WTC11 (cell line): ENCODE data around the gene ANKRD11. TPM values are rescaled to one million over a fixed set of nuclear protein-coding genes. Genes with fewer than 3 reads are reported as not detected.

Source experiments
- ATAC-seq: fragments of 200-7000 bp; cut with Tn5 transposase; 2 replicates; pipeline ENCODE4 v1.10.0; 2021; ENCODE audit warnings: mild to moderate bottlenecking, moderate library complexity
- CTCF ChIA-PET: fragments of 300-600 bp; sonication (Branson Sonifier 250); formaldehyde crosslinking; loops from one replicate; lab custom pipeline; 2021; ENCODE audit warnings: antibody characterized with exemption; lab: Charles Lee
- POLR2A ChIA-PET: fragments of 350-600 bp; sonication (Branson Sonifier 250); formaldehyde crosslinking; loops from one replicate; lab custom pipeline; 2021; ENCODE audit warnings: antibody characterized with exemption; lab: Charles Lee
- DNase-seq: peaks from one replicate; pipeline ENCODE4 v3.0.0; 2021; ENCODE audit warnings: low spot score
- H3K27ac Mint-ChIP-seq: 2 replicates; pipeline ENCODE4 v1.8.0; 2021; ENCODE audit warnings: mixed read lengths
- H3K27me3 Mint-ChIP-seq: 2 replicates; pipeline ENCODE4 v1.8.0; 2021; ENCODE audit warnings: low read depth, mild to moderate bottlenecking, moderate library complexity, mixed read lengths
- H3K36me3 Mint-ChIP-seq: 2 replicates; pipeline ENCODE4 v1.8.0; 2021; ENCODE audit warnings: mixed read lengths
- H3K4me1 Mint-ChIP-seq: 2 replicates; pipeline ENCODE4 v1.8.0; 2022; ENCODE audit warnings: mixed read lengths
- H3K4me3 Mint-ChIP-seq: 2 replicates; pipeline ENCODE4 v1.8.0; 2021; ENCODE audit warnings: mild to moderate bottlenecking, moderate library complexity, mixed read lengths
- H3K9me3 Mint-ChIP-seq: 2 replicates; pipeline ENCODE4 v1.8.0; 2021; ENCODE audit warnings: mixed read lengths
- CBFB ChIP-seq: sonication (generic); formaldehyde crosslinking; IDR thresholded peaks from 2 replicates; pipeline ENCODE4 v1.8.1; 2022; ENCODE audit warnings: mild to moderate bottlenecking, low read depth, missing genetic modification reagents
- FOXJ3 ChIP-seq: sonication (generic); formaldehyde crosslinking; IDR thresholded peaks from 2 replicates; pipeline ENCODE4 v1.9.0; 2021; ENCODE audit warnings: missing genetic modification reagents, mild to moderate bottlenecking, borderline replicate concordance
- GTF2I ChIP-seq: fragments of 250-450 bp; sonication (Bioruptor Pico); conservative IDR thresholded peaks from 2 replicates; pipeline ENCODE4 v1.4.0; 2021; ENCODE audit warnings: mild to moderate bottlenecking
- HMGA2 ChIP-seq: fragments of 250-450 bp; sonication (Bioruptor Pico); IDR thresholded peaks from 2 replicates; pipeline ENCODE4 v1.4.0; 2021; ENCODE audit warnings: mild to moderate bottlenecking, moderate library complexity
- IRF2 ChIP-seq: sonication (generic); formaldehyde crosslinking; IDR thresholded peaks from 2 replicates; pipeline ENCODE4 v1.8.0; 2022; ENCODE audit warnings: low read depth, missing genetic modification reagents, borderline replicate concordance
- JUN ChIP-seq: sonication (generic); formaldehyde crosslinking; IDR thresholded peaks from 2 replicates; pipeline ENCODE4 v1.8.0; 2023; ENCODE audit warnings: mild to moderate bottlenecking, missing genetic modification reagents
- NFATC4 ChIP-seq: fragments of 250-450 bp; sonication (Bioruptor Pico); IDR thresholded peaks from 2 replicates; pipeline ENCODE4 v1.9.0; 2021; ENCODE audit warnings: mild to moderate bottlenecking
- NR1H2 ChIP-seq: sonication (generic); formaldehyde crosslinking; IDR thresholded peaks from 2 replicates; pipeline ENCODE4 v1.9.0; 2021; ENCODE audit warnings: mild to moderate bottlenecking, moderate library complexity, missing genetic modification reagents
- NR2C2 ChIP-seq: sonication (generic); formaldehyde crosslinking; IDR thresholded peaks from 2 replicates; pipeline ENCODE4 v1.8.0; 2022; ENCODE audit warnings: mild to moderate bottlenecking, missing genetic modification reagents
- OVOL2 ChIP-seq: fragments of 250-450 bp; sonication (Bioruptor Pico); IDR thresholded peaks from 2 replicates; pipeline ENCODE4 v1.9.0; 2021; ENCODE audit warnings: mild to moderate bottlenecking, borderline replicate concordance
- PRRX2 ChIP-seq: fragments of 250-450 bp; sonication (Bioruptor Pico); IDR thresholded peaks from 2 replicates; pipeline ENCODE4 v1.8.0; 2021; ENCODE audit warnings: mild to moderate bottlenecking
- TP53 ChIP-seq: sonication (generic); formaldehyde crosslinking; IDR thresholded peaks from 2 replicates; pipeline ENCODE4 v1.8.1; 2023; ENCODE audit warnings: mild to moderate bottlenecking, missing genetic modification reagents
- ZNF138 ChIP-seq: sonication (generic); formaldehyde crosslinking; conservative IDR thresholded peaks from 2 replicates; pipeline ENCODE4 v1.8.1; 2022; ENCODE audit warnings: mild to moderate bottlenecking, moderate library complexity, missing genetic modification reagents
- ZNF219 ChIP-seq: sonication (generic); formaldehyde crosslinking; IDR thresholded peaks from 2 replicates; pipeline ENCODE4 v1.8.0; 2023; ENCODE audit warnings: missing genetic modification reagents, mild to moderate bottlenecking, borderline replicate concordance
- ZNF671 ChIP-seq: fragments of 250-450 bp; sonication (Bioruptor Pico); IDR thresholded peaks from 2 replicates; pipeline ENCODE4 v1.8.0; 2021; ENCODE audit warnings: mild to moderate bottlenecking
- total RNA-seq: library from RNA; stranded (reverse); gene quantifications from 3 replicates; pipeline ENCODE4 v1.2.3, GENCODE V29; 2021
- TF ChIP-seq, protein P1 (sequence below): sonication (generic); formaldehyde crosslinking; IDR thresholded peaks from 2 replicates; pipeline ENCODE4 v1.8.1; 2023; ENCODE audit warnings: mild to moderate bottlenecking, missing genetic modification reagents, borderline replicate concordance
- TF ChIP-seq, protein P2 (sequence below): sonication (generic); formaldehyde crosslinking; conservative IDR thresholded peaks from 2 replicates; pipeline ENCODE4 v1.8.1; 2023; ENCODE audit warnings: mild to moderate bottlenecking, low read depth, missing genetic modification reagents, moderate library complexity
- TF ChIP-seq, protein P3 (sequence below): sonication (generic); formaldehyde crosslinking; IDR thresholded peaks from 2 replicates; pipeline ENCODE4 v1.8.1; 2023; ENCODE audit warnings: mild to moderate bottlenecking, missing genetic modification reagents, moderate library complexity
- TF ChIP-seq, protein P4 (sequence below): sonication (generic); formaldehyde crosslinking; IDR thresholded peaks from 2 replicates; pipeline ENCODE4 v1.8.0; 2022; ENCODE audit warnings: mild to moderate bottlenecking, missing genetic modification reagents
- TF ChIP-seq, protein P5 (sequence below): sonication (generic); formaldehyde crosslinking; IDR thresholded peaks from 2 replicates; pipeline ENCODE4 v1.8.1; 2023; ENCODE audit warnings: mild to moderate bottlenecking, missing genetic modification reagents
- TF ChIP-seq, protein P6 (sequence below): fragments of 250-450 bp; sonication (Bioruptor Pico); IDR thresholded peaks from 2 replicates; pipeline ENCODE4 v1.9.0; 2021; ENCODE audit warnings: mild to moderate bottlenecking
- TF ChIP-seq, protein P7 (sequence below): sonication (generic); formaldehyde crosslinking; IDR thresholded peaks from 2 replicates; pipeline ENCODE4 v1.8.1; 2023; ENCODE audit warnings: mild to moderate bottlenecking, moderate library complexity, missing genetic modification reagents

ANKRD11 gene
- total RNA-seq, 1 experiment from 2014 or later, result 184 TPM

DNA sequence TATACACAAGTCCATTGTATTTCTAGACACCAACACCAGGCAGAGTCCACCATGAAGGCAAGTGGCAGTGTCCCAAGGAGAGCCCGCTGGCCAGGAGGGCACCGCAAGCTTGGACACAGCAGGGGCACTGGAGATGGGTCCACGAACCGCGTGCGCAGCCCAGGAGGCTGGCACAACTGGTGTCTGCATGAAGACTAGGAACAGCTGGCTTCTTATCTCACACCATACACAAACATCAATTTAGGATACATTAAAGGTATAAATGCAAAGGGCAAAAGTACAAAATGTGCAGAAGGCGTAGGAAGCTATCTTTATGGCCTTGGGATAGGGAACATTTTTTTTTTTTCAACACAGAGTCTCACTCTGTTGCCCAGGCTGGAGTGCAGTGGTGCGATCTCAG, 52.4 kb downstream of the ANKRD11 start (continued):
- TF ChIP-seq, protein P1, sequence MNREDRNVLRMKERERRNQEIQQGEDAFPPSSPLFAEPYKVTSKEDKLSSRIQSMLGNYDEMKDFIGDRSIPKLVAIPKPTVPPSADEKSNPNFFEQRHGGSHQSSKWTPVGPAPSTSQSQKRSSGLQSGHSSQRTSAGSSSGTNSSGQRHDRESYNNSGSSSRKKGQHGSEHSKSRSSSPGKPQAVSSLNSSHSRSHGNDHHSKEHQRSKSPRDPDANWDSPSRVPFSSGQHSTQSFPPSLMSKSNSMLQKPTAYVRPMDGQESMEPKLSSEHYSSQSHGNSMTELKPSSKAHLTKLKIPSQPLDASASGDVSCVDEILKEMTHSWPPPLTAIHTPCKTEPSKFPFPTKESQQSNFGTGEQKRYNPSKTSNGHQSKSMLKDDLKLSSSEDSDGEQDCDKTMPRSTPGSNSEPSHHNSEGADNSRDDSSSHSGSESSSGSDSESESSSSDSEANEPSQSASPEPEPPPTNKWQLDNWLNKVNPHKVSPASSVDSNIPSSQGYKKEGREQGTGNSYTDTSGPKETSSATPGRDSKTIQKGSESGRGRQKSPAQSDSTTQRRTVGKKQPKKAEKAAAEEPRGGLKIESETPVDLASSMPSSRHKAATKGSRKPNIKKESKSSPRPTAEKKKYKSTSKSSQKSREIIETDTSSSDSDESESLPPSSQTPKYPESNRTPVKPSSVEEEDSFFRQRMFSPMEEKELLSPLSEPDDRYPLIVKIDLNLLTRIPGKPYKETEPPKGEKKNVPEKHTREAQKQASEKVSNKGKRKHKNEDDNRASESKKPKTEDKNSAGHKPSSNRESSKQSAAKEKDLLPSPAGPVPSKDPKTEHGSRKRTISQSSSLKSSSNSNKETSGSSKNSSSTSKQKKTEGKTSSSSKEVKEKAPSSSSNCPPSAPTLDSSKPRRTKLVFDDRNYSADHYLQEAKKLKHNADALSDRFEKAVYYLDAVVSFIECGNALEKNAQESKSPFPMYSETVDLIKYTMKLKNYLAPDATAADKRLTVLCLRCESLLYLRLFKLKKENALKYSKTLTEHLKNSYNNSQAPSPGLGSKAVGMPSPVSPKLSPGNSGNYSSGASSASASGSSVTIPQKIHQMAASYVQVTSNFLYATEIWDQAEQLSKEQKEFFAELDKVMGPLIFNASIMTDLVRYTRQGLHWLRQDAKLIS (CRISPR knock-in tag), result no peak
- TF ChIP-seq JUN (no peak), PRRX2 (CRISPR knock-in tag) (no peak), FOXJ3 (CRISPR knock-in tag) (no peak)
- TF ChIP-seq, all 79 proteins: peak for 0

DNA sequence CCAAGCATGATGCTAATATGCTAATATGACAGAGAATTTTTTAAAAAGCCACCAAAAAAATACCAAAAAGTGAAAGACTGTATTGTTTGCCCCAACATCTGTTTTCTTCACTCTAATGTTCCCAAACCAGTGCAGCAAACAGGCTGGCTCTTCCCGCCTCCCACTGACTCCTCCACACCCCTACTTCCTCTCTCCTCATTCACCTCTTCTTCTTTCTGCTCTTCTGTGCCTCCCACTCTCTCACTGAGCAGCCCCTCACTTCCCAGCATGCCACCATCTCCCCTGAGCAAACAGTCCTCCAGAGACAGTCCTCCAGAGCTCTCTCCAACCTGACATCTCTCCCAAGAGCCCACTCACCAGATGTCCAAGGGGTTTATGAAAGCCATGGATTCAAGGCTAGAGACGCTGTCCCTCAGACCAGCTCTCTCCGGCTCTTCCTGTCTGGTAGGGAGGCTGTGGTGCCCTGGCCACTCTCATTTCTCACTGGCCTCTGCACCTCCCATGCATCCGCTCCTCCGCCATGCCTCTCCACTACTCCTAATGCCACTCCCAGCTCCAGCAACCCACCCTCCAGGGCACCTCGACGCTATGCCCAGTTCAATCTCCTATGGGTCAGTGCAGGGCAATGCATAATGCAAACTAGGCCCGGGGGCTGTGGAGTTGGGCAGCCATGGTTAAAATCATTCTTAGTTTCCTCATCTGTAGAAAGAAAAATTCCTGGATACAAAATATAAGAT, 52.9 kb downstream of the ANKRD11 start:
- DNase-seq, result no peak
- TF ChIP-seq CBFB (CRISPR knock-in tag), result no peak
- TF ChIP-seq, protein P2, sequence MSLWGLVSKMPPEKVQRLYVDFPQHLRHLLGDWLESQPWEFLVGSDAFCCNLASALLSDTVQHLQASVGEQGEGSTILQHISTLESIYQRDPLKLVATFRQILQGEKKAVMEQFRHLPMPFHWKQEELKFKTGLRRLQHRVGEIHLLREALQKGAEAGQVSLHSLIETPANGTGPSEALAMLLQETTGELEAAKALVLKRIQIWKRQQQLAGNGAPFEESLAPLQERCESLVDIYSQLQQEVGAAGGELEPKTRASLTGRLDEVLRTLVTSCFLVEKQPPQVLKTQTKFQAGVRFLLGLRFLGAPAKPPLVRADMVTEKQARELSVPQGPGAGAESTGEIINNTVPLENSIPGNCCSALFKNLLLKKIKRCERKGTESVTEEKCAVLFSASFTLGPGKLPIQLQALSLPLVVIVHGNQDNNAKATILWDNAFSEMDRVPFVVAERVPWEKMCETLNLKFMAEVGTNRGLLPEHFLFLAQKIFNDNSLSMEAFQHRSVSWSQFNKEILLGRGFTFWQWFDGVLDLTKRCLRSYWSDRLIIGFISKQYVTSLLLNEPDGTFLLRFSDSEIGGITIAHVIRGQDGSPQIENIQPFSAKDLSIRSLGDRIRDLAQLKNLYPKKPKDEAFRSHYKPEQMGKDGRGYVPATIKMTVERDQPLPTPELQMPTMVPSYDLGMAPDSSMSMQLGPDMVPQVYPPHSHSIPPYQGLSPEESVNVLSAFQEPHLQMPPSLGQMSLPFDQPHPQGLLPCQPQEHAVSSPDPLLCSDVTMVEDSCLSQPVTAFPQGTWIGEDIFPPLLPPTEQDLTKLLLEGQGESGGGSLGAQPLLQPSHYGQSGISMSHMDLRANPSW (CRISPR knock-in tag), result no peak
- TF ChIP-seq ZNF219 (CRISPR knock-in tag), result no peak
- TF ChIP-seq OVOL2, result no peak
- no peak for TF ChIP-seq IRF2 (CRISPR knock-in tag)
- no peak for TF ChIP-seq ZNF671 (CRISPR knock-in tag)
- TF ChIP-seq, protein P3, sequence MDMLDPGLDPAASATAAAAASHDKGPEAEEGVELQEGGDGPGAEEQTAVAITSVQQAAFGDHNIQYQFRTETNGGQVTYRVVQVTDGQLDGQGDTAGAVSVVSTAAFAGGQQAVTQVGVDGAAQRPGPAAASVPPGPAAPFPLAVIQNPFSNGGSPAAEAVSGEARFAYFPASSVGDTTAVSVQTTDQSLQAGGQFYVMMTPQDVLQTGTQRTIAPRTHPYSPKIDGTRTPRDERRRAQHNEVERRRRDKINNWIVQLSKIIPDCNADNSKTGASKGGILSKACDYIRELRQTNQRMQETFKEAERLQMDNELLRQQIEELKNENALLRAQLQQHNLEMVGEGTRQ, result no peak
- TF ChIP-seq HMGA2 (CRISPR knock-in tag), result no peak
- no peak for TF ChIP-seq NFATC4 (CRISPR knock-in tag)
- TF ChIP-seq, protein P4, sequence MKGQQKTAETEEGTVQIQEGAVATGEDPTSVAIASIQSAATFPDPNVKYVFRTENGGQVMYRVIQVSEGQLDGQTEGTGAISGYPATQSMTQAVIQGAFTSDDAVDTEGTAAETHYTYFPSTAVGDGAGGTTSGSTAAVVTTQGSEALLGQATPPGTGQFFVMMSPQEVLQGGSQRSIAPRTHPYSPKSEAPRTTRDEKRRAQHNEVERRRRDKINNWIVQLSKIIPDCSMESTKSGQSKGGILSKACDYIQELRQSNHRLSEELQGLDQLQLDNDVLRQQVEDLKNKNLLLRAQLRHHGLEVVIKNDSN (CRISPR knock-in tag), result no peak
- TF ChIP-seq TP53 (CRISPR knock-in tag), result no peak
- TF ChIP-seq, all 79 proteins: peak for 0
- ChIA-PET POLR2A (no interaction called here), CTCF (interaction anchor here (0.6 kb wide), 2 partner anchors 14 to 70 kb away, joined by 3 read pairs; no protein-coding TSS in a partner anchor)
- peaks cover 55% of the 10 kb centered on the region for H3K4me1 Mint-ChIP-seq
- no peak for ATAC-seq
- no peaks in the 10 kb centered on the region for H3K27me3 Mint-ChIP-seq
- peak overlapping the region; percentile 81 for H3K27ac Mint-ChIP-seq
- no peak overlapping the region for H3K4me3 Mint-ChIP-seq
- H3K36me3 Mint-ChIP-seq, result peaks cover 10% of the 10 kb centered on the region
- H3K9me3 Mint-ChIP-seq, result peaks cover 4% of the 10 kb centered on the region

DNA sequence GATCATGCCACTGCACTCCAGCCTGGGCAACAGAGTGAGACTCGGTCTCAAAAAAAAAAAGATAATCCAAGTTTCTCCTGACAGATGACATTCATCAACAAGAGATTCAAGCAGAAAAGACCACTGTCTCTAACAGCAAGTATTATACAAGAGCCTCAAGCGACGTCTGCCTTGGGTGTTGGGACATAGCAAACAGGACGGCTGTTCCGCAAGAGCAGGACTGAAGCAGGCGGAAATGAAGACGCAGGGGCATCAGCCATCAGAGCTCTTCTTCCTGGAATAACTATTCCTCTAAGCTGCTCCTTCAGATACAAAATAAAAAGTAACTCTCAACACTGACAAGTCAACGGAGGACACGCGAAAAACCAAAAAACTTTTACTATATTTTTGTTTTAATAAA, 54.0 kb downstream of the ANKRD11 start:
- Mint-ChIP-seq H3K27ac (no peak overlapping the region), H3K4me3 (no peak overlapping the region), H3K4me1 (peaks cover 48% of the 10 kb centered on the region), H3K36me3 (peaks cover 10% of the 10 kb centered on the region), H3K9me3 (peaks cover 4% of the 10 kb centered on the region), H3K27me3 (no peaks in the 10 kb centered on the region)
- ChIA-PET CTCF (interaction anchor here (0.9 kb wide), 1 partner anchor 10 kb away, joined by 4 read pairs; no protein-coding TSS in a partner anchor), POLR2A (interaction anchor here (1.0 kb wide), 1 partner anchor 14 kb away, joined by 3 read pairs; no protein-coding TSS in a partner anchor)
- no peak for DNase-seq
- ATAC-seq, result no peak
- TF ChIP-seq, protein P5, sequence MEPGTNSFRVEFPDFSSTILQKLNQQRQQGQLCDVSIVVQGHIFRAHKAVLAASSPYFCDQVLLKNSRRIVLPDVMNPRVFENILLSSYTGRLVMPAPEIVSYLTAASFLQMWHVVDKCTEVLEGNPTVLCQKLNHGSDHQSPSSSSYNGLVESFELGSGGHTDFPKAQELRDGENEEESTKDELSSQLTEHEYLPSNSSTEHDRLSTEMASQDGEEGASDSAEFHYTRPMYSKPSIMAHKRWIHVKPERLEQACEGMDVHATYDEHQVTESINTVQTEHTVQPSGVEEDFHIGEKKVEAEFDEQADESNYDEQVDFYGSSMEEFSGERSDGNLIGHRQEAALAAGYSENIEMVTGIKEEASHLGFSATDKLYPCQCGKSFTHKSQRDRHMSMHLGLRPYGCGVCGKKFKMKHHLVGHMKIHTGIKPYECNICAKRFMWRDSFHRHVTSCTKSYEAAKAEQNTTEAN (CRISPR knock-in tag), result no peak
- TF ChIP-seq, protein P6, sequence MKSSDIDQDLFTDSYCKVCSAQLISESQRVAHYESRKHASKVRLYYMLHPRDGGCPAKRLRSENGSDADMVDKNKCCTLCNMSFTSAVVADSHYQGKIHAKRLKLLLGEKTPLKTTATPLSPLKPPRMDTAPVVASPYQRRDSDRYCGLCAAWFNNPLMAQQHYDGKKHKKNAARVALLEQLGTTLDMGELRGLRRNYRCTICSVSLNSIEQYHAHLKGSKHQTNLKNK (CRISPR knock-in tag), result no peak
- TF ChIP-seq CBFB (CRISPR knock-in tag) (no peak), IRF2 (CRISPR knock-in tag) (no peak), NR1H2 (CRISPR knock-in tag) (no peak), NR2C2 (CRISPR knock-in tag) (no peak), GTF2I (CRISPR knock-in tag) (no peak), JUN (no peak), ZNF138 (CRISPR knock-in tag) (no peak)
- TF ChIP-seq, protein P7, sequence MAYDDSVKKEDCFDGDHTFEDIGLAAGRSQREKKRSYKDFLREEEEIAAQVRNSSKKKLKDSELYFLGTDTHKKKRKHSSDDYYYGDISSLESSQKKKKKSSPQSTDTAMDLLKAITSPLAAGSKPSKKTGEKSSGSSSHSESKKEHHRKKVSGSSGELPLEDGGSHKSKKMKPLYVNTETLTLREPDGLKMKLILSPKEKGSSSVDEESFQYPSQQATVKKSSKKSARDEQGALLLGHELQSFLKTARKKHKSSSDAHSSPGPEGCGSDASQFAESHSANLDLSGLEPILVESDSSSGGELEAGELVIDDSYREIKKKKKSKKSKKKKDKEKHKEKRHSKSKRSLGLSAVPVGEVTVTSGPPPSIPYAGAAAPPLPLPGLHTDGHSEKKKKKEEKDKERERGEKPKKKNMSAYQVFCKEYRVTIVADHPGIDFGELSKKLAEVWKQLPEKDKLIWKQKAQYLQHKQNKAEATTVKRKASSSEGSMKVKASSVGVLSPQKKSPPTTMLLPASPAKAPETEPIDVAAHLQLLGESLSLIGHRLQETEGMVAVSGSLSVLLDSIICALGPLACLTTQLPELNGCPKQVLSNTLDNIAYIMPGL (CRISPR knock-in tag), result no peak
